H7 (cell line): Measurements from ENCODE around the gene HMG20A. TPM values are rescaled to one million over a fixed set of nuclear protein-coding genes. Genes with fewer than 3 reads are reported as not detected.

Experiments
- DNase-seq: peaks from one replicate; pipeline ENCODE4 v3.0.0; 2012
- H3K27me3 ChIP-seq: 2 replicates; pipeline ENCODE4 v1.6.0; 2011; ENCODE audit warnings: mild to moderate bottlenecking, low read length; ENCODE audit not compliant: control insufficient read depth, insufficient read depth
- H3K36me3 ChIP-seq: replicated peaks from 2 replicates; pipeline ENCODE4 v1.5.1; 2011; ENCODE audit warnings: low read length; ENCODE audit not compliant: control insufficient read depth, insufficient read depth
- H3K4me3 ChIP-seq: 2 replicates; pipeline ENCODE4 v1.5.1; 2011; ENCODE audit warnings: low read depth, mild to moderate bottlenecking, control low read depth, low read length, moderate library complexity; ENCODE audit not compliant: insufficient read depth
- total RNA-seq: library from RNA; depleted of rRNA; stranded (reverse); fragments of >200 nt; shearing (Covaris generic); gene quantifications from 2 replicates; pipeline ENCODE4 v1.2.3, GENCODE V29; 2014

HMG20A gene
- total RNA-seq, 1 experiment from 2014 or later: 41.0 TPM

DNA sequence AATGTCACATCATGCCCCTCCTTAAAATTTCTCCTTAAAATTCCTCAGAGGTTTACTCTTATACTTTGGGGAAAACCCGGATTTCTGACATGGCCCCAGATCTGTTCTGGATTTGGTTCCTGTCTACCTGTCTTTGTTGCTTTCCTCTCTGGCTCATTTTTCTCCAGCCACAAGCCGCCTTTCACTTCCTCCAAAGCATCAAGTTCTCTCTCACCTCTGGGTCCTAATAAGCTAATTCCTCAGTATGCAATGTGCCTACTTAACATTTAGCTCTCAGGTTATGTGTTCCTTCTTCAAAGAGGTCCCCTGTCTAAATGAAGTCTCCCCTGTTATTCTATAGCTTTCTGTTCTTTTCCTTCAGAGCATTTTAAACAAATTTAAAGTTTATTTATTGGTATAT lies 16.1 kb downstream of the HMG20A start:
- no peaks in the 10 kb centered on the region for H3K27me3 ChIP-seq
- H3K4me3 ChIP-seq: no peak overlapping the region
- H3K36me3 ChIP-seq: no peaks in the 10 kb centered on the region
- no peak for DNase-seq

DNA sequence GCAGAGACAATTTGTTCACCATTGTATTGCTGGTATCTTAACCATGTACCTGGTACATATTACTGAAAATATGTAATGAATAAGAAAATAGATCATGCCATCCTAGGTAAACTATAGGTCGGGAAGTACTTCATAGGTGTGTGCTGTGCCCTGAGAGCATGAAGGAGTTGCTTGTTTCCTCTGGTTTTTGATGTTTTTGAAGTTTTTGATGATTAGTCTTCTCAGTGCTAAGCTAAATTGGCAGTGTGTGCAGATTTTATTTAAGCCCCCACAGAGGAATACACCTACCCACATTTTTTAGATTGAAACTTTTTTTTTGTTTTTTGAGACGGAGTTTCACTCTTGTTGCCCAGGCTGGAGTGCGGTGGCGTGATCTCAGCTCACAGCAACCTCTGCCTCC lies 16.6 kb downstream of the HMG20A start:
- Histone ChIP-seq H3K4me3 (no peak overlapping the region), H3K36me3 (no peaks in the 10 kb centered on the region), H3K27me3 (no peaks in the 10 kb centered on the region)
- DNase-seq: no peak

DNA sequence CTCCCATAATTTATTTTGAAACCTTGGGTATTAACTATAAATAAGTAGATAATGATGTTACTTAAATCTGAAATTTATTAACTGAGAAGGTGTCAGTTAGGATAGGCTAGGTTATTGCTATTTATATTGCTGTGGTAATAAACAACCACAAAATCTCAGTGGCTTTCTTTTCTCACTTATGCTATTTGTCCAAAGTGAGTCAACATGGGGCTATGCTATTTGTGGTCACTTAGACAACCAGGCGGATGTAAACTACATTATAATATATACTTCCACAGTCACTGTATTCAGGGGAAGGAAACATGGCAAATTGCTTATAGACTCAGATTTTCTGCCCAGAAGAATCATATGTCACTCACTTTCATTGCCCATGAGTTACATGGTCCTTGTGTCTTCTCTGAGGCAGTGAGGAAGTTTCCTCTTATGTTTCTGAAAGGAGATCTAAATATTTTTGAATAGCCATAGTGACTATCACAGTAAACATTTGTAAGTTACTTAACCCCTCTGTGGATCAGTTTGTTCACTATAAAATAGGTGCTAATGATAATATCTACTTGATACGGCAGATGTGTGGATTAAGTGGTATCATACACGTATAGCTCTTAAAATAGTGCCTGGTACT lies 19.8 kb downstream of the HMG20A start:
- H3K36me3 ChIP-seq: no peaks in the 10 kb centered on the region
- H3K4me3 ChIP-seq: no peak overlapping the region
- DNase-seq: no peak
- no peaks in the 10 kb centered on the region for H3K27me3 ChIP-seq

DNA sequence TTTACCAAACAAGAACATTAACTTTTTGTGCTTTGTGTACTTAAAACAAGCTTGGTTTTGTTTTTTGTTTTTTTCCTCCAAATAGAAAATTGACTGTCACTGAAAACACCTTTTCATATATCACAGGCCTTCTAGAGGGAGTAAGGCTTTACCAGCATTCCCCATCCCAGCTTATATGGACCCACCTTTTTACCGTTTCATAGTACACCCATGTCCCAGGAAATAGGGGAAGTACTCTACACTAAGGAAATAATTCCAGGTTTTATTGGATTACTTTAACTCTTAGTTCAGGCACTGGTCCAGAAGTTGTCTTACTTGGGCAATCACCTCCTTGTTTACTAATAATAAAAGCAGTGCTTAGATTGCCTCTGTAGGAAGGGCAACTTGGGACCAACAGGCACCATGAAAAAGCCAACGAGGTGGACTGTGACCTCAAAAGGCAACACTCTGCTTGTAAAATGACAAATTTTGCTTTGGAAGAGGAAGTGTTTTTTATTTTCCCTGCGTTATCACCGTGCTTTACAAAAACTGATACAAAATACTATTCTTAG lies 26.2 kb downstream of the HMG20A start:
- H3K36me3 ChIP-seq: no peaks in the 10 kb centered on the region
- no peak overlapping the region for H3K4me3 ChIP-seq
- H3K27me3 ChIP-seq: no peaks in the 10 kb centered on the region
- no peak for DNase-seq

GRCh38 chr15:77454265-77454664 lies 33.6 kb downstream of the HMG20A start:
- Histone ChIP-seq H3K36me3 (no peaks in the 10 kb centered on the region; the same call in 1 of the 2 replicates), H3K27me3 (no peaks in the 10 kb centered on the region), H3K4me3 (no peak overlapping the region)
- DNase-seq: no peak

GRCh38 chr15:77454951-77455350 lies 34.3 kb downstream of the HMG20A start:
- no peak for DNase-seq
- Histone ChIP-seq H3K4me3 (no peak overlapping the region), H3K36me3 (no peaks in the 10 kb centered on the region; the same call in 1 of the 2 replicates)

GRCh38 chr15:77455696-77456321 lies 35.1 kb downstream of the HMG20A start:
- H3K27me3 ChIP-seq: no peaks in the 10 kb centered on the region
- no peaks in the 10 kb centered on the region; the same call in 1 of the 2 replicates for H3K36me3 ChIP-seq
- no peak overlapping the region for H3K4me3 ChIP-seq
- no peak for DNase-seq

More at GRCh38 chr15:77454951-77455350, 34.3 kb downstream of the HMG20A start:
- H3K27me3 ChIP-seq: no peaks in the 10 kb centered on the region

DNA sequence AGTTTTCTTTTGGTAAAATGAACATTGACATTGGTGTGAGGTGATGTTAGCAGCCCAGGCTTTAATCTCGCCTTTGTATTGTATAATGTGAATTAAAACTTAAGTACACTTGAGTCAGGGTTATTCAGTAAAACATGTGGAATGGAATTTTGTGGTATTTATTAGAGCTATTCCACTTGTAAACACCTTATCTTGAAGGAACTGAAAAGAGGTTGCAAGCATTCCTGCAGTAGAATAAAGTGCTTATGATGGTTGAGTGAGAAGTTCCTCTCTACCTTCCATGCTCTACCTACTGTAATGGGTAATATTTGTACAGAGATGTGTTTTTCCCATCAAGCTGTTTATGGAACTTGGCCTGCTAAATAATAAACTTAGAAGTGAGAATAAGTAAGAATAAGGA lies 36.1 kb downstream of the HMG20A start:
- no peak for DNase-seq
- Histone ChIP-seq H3K36me3 (no peaks in the 10 kb centered on the region; the same call in 1 of the 2 replicates), H3K27me3 (no peaks in the 10 kb centered on the region), H3K4me3 (no peak overlapping the region)

GRCh38 chr15:77457191-77457904 lies 36.7 kb downstream of the HMG20A start:
- H3K27me3 ChIP-seq: no peaks in the 10 kb centered on the region
- no peaks in the 10 kb centered on the region; the same call in 1 of the 2 replicates for H3K36me3 ChIP-seq
- H3K4me3 ChIP-seq: no peak overlapping the region
- no peak for DNase-seq

DNA sequence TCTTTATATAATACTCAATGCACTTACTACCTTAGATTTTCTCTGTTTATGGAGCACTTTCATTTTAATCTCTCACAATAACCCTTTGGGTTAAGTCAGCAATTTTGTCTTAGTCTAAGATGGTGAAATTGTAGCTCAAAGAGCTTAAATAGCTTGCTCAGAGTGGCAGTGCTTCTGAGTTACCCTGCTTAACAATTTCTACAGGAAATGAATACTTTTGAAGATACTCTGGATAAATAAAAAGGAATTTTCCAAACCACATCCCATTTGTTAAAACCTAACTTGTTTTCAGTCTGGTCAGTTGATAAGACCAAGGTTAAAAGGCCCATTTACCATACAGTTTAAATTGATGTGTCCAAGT lies 37.2 kb downstream of the HMG20A start:
- Histone ChIP-seq H3K36me3 (no peaks in the 10 kb centered on the region; the same call in 1 of the 2 replicates), H3K27me3 (no peaks in the 10 kb centered on the region), H3K4me3 (no peak overlapping the region)
- DNase-seq: no peak

- no peak for DNase-seq
- no peak overlapping the region for H3K4me3 ChIP-seq
- no peaks in the 10 kb centered on the region for H3K27me3 ChIP-seq
- no peaks in the 10 kb centered on the region; the same call in 1 of the 2 replicates for H3K36me3 ChIP-seq
Measured at GRCh38 chr15:77459031-77459430, 38.3 kb downstream of the HMG20A start.

DNA sequence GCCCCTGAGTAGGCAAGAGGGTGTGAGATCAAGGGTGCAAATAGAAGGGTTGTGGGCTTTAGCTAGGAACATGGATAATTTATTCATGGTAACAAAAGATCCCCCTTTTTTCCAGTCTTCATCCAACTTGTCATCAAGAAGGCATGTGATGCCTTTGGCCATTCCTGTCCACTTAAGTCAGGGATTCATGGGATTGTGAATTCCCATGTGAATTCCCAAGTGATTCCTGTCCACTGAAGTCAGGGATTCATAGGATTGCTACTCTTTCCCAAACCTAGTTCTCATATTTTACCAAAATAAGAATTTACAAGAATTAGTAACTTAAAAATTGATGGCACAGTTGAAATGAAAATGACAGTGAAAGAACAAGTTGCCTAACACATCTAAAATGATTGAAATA lies 40.8 kb downstream of the HMG20A start:
- Histone ChIP-seq H3K36me3 (peaks cover 1% of the 10 kb centered on the region), H3K4me3 (no peak overlapping the region), H3K27me3 (no peaks in the 10 kb centered on the region)
- DNase-seq: no peak

DNA sequence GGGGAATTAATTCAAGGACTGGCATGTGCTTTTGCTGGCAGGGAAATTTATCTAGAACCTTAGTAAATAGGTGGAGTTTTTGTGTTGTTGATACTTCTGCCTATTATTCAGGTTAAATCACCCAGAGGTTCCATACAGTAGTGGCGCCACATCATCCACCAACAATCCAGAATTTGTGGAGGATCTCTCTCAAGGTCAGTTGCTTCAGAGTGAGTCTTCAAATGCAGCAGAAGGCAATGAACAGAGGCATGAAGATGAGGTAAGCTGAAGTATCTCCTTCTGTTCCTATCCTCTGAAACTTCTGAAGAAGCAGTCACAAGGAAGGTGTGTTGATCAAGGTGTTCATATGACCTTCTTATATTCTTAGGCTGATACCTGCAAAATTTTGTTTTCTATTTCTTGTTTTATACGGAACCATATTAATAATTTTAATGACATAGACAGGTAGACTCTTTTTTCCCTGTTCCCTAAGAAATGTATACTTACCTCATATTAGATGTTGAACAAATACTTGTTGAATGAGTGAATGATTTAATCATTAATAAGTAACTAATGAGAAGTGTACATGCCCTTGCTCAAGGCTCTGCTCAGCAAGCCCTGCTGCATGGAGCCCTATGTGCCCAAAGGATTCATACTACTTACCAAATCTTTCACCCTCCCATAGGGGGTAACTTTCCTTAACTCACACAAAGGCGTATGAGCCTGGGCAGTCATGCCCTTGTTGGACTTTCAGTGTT lies 43.6 kb downstream of the HMG20A start:
- Histone ChIP-seq H3K36me3 (peaks cover 4% of the 10 kb centered on the region), H3K4me3 (no peak overlapping the region), H3K27me3 (no peaks in the 10 kb centered on the region)
- DNase-seq: no peak

DNA sequence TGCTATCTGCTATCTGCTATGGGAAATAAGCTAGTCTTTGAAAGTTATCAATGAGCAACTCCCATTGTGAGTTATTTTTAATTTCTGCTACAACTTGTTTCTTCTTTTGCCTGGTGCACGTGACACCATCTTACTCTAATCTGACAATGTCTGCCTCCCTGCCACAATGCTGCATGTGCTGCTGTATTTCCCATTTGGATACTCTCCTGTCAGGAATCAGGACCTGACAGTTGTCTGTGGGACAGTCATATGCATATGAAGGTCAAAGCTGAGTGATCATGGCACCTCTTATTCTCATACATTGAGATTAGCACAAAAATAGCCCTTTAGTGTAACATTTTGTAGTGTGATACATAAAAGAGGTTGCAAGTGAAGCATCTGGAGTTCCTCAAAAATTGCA lies 45.8 kb downstream of the HMG20A start:
- DNase-seq: no peak
- peaks cover 6% of the 10 kb centered on the region for H3K36me3 ChIP-seq
- H3K4me3 ChIP-seq: no peak overlapping the region
- H3K27me3 ChIP-seq: no peaks in the 10 kb centered on the region
